HG02763 (cell line): ENCODE measurements around the gene KIF2C.
A peak's percentile ranks its signal among the peaks of the same experiment; 100 is the strongest.
"Not testable (repeated sequence)": the region's sequence is repeated elsewhere in the genome, so short reads cannot be mapped to it uniquely, and the experiment has no call there.

Experiments
- ATAC-seq: cut with Tn5 transposase; IDR thresholded peaks from one replicate; pipeline ENCODE4 v1.9.1; 2021; ENCODE audit warnings: mild to moderate bottlenecking, moderate library complexity; ENCODE audit not compliant: unreplicated experiment

KIF2C gene

DNA sequence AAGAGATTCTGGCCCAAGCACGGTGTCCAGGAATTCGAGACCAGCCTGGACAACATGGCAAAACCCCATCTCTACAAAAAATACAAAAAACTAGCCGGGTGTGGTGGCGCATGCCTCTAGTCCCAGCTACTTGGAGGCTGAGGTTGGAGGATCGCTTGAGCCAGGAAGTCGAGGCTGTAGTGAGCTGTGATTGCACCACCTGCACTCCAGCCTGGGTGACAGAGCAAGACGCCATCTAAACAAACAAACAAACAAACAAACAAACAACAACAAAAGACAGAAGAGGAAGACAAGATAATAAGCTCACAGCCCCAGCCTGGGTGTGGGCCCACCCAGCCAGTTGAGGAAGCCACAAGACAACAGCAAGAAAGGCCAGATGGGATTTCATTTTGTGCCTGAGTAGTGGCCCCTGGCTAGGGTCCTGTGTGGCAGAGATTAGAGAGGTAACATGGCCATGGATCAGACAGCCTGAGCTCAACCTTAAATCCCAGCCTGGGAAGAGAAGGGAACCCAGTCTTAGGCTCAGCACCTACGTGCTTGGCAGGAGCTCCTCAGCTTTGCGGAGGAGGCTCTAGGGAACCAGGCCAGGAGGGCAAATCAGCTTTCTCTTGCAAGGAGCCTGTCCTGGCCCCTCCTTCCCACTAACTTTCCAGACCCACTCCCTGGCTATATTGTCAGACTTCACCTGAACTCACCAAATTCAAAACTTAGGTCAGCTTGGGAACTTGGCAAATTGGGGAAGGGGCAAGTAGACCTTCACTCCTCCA is 53.3 kb downstream of the KIF2C start:
- no peak for ATAC-seq

DNA sequence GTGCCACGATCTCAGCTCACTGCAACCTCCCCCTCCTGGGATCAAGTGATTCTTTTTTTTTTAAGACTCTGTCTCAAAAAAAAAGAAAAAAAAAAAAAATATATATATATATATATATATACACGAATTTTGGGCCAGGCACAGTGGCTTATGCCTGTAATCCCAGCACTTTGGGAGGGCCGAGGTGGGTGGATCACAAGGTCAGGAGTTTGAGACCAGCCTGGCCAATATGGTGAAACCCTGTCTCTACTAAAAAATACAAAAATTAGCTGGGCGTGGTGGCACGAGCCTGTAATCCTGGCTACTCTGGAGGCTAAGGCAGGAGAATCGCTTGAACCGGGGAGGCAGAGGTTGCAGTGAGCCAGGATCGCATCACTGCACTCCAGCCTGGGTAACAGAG is 58.2 kb downstream of the KIF2C start:
- ATAC-seq = not testable (repeated sequence)

DNA sequence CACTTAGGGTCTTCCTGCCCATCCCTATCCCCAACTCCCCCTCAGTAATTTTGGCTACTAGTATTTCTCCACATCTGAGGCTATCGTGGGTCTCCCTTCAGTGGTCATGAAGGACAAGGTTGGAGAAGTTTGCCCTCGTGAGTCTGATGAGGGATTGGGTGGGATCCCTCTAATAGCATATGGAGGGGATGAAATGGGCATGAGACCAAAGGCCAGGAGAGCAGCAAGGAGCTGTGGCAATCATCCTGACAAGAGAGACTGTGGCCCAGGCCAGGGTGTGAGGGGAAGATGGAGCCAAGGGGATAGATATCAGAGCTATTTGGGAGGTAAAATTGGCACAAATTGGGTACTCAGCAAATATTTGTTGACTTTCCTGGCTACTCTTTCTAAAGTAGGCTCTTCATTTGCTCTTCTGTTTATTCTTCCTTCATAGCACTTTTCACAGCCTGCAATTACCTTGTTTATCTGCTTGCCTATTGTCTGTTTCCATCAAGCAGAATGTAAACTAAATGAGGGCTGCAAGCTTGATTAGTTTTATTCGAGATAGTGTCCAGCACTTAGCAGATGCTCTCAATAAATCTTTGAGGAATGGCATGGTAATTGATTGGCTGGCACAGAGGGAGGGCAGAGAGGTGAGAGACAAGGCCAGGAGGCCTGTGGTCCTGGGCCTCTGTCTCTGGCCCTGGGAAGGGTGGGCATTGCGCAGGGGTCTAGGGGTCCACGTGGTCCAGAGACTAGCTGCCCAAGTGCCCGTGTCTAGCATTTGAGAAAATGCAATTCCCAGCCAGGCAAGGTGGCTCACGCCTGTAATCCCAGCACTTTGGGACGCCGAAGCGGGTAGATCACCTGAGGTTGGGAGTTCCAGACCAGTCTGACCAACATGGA is 59.1 kb downstream of the KIF2C start:
- ATAC-seq = no peak

DNA sequence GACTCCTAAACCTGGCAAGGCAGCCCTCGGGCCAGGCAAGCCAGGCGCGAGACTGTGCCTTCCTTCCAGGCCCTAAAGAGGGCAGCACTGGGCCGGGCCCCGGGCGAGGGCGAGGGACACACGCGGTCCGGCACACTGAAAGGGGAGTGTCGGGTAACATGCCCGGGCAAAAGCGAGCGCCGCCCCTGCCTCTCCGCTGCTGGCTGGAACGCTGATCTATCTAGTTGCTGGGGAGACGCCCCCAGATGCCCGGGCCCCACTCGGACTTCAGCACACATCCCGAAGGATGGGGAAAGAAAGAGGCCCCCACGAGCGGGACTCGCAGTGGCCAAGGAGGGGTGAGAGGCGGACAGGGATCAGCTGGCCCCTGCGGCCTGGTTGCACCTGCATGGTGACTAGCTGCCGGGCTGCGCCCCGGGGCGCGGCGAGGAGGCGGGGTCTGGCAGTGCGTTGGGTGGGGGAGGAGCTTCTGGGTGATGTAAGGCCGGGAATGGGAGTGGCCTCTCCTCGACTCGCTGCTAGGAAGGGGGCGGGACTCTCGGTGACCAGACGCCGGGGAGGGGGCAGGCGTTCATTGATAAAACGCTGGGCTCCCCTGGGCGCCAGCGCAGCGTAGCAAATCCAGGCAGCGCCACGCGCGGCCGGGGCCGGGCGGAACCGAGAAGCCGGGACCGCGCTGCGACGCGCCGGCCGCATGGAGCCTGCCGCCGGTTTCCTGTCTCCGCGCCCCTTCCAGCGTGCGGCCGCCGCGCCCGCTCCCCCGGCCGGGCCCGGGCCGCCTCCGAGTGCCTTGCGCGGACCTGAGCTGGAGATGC is 60.3 kb downstream of the KIF2C start, which contains the start of gene PLK3:
TSS of gene PLK3 (plus strand) at position 608 of the 815 bp plus-strand sequence. CDS start at position 695, 87 bp downstream.
- ATAC-seq = peak; percentile 87

DNA sequence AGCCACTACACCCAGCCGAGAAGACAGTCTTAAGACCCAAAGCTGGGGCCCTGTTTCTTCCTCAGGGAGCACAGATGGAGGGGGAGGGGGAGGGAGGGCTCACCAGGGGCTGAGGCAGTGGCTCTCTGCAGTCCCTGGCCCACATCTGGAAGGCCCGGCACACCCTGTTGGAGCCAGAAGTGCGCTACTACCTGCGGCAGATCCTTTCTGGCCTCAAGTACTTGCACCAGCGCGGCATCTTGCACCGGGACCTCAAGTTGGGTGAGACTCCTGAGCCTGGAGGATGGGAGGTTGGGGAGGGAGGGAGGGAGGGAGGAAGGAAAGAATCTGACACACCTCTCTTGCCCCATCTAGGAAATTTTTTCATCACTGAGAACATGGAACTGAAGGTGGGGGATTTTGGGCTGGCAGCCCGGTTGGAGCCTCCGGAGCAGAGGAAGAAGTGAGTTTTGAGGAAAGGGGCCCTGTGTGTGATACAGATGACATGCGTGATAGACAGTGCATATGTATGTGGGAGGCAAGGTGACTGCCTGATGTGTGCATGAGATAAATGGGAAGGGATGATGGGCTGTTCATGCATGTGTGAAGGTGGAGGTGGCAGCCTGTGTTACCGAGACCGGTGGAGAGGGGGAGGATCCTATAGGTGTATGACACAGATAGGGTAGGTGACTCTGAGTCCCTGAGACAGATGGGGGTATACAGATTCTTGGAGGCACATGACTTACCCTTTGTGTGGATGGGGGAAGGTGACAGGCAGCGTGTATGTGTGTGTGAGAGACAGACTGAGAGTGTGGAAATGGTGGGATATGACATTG is 62.1 kb downstream of the KIF2C start:
- no peak for ATAC-seq

DNA sequence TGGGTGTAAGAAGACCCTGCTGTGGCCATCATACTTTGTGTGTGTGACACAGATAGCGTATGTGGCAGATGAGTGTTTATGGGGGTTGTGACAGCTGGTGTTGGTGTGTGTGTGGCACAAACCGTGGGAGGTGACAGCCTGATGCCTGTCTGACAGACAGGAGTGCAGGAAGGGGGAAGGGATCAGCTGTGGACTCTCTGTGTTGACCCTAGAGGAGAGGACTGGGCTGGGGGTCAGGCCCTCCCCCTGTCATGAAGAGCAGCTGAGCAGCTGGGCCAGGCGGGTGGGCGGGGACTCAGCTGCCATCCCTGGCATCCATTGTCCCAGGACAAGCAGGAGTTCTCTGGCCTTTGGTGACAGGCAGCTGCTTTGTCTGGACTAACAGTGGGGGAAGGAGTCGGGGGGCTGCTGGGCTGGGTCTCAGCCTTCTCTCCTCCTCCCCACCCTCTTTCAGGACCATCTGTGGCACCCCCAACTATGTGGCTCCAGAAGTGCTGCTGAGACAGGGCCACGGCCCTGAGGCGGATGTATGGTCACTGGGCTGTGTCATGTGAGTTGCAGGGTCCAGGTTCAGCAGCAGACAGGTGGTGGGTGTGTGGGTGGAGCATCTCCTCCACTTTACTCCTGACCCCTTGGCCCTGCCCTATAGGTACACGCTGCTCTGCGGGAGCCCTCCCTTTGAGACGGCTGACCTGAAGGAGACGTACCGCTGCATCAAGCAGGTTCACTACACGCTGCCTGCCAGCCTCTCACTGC is 62.8 kb downstream of the KIF2C start:
- no peak for ATAC-seq

DNA sequence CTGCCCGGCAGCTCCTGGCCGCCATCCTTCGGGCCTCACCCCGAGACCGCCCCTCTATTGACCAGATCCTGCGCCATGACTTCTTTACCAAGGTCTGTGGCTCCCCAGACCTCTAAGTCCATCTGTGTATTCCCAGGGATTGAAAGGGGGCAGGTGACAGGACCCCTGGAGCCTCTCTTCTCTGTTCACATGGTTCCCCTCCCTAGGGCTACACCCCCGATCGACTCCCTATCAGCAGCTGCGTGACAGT is 63.4 kb downstream of the KIF2C start:
- no peak for ATAC-seq

DNA sequence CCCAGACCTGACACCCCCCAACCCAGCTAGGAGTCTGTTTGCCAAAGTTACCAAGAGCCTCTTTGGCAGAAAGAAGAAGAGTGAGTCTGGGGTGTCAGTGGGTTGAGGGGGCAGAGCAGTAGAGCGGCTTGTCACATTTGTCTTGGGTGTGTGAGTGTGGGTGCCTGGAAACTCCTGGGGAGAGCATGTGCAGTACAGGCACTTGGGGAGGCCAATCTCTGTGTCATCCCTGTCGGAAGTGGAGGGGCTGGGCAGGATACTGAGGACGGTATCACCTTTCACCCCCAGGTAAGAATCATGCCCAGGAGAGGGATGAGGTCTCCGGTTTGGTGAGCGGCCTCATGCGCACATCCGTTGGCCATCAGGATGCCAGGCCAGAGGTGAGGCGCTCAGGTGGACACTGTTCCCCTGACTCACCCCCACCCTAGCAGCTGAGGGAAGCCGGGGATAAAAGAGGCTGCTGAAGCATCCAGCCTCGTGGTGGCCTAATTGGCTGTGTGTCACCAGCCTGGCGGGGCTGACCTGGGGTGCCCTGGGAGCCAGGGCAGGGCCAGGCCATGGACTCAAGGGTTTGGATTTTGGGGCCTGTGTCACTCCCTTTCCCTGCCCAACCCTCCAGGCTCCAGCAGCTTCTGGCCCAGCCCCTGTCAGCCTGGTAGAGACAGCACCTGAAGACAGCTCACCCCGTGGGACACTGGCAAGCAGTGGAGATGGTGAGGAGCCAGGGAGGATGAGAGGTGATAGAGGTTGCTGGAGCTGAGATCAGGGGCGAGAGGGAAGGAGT is 63.9 kb downstream of the KIF2C start:
- ATAC-seq = no peak

DNA sequence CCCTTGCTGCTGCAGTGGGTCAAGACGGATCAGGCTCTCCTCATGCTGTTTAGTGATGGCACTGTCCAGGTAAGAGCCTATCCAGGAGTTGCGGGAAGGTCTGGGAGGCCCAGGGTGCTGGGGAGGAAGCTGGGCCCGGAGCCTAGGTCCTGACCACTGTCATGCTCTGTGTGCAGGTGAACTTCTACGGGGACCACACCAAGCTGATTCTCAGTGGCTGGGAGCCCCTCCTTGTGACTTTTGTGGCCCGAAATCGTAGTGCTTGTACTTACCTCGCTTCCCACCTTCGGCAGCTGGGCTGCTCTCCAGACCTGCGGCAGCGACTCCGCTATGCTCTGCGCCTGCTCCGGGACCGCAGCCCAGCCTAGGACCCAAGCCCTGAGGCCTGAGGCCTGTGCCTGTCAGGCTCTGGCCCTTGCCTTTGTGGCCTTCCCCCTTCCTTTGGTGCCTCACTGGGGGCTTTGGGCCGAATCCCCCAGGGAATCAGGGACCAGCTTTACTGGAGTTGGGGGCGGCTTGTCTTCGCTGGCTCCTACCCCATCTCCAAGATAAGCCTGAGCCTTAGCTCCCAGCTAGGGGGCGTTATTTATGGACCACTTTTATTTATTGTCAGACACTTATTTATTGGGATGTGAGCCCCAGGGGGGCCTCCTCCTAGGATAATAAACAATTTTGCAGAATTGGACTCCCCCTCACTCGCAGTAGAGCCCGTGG is 65.8 kb downstream of the KIF2C start:
- no peak for ATAC-seq

DNA sequence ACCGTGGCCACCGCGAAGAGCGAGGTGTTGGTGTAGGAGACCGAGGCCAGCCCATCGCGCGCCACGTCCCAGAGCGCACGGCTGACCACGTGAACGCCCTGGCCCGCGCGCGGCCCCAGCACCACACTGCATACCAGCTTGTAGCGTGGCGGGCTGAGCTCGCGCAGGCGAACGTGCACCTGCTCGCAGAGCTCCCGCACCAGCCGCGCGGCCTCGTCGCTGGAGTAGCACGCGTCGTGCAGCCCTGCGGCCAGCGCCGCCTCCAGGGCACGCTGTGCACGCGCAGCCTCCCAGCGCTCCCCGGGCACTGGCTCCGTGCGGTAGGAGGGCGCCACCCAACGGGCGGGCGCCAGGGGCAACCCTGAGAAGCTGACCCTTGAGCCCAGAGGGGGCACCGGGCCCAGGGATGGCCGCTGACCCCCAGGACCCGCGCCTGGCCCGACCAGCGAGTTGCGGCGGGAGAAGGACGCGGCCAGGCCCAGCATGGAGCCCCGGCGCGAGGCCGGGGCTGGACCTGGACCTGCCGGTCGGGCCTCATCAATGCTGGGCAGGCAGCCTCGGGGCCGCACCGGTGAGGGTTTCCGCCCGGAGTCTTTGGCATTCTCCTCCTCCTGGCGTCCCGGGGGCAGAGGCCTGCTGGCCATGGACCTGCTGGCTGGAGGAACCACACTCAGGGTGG is 66.5 kb downstream of the KIF2C start:
- no peak for ATAC-seq

DNA sequence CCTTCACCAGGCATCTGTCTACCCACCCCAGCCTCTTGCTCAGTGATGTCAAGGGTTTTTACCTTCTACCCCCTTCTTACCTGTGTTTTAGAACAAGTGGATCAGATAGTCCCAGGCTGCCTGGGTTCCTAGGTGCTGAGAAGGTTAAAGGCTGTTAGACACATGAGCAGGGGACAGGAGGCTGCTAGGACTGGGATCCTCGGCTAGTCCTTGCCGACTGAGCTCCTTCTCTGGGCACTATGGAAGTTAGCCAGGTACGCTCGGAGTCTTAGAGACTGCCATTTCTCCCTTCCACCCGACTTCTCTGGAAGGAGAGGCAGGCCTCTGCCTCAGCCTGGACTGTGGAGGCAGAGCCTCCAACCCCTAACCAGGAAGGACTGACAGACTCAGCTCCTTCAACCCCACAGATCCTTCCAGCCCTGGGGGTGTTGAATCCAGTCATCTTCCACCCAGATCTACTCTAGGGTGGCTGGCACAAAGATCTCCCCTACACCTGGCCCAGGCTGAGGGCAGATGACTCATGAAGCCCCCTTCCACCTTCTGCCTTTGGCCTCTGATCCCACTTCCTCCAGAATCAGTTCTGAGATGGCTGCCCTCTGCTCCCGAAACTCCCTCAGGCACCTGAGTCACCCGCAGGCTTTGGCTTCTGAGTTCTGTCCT is 67.2 kb downstream of the KIF2C start, which contains the start of gene DYNLT4:
TSS of gene DYNLT4 (minus strand) at position 648 of the 660 bp plus-strand sequence. CDS start 683 bp downstream, outside the sequence.
- ATAC-seq = no peak

DNA sequence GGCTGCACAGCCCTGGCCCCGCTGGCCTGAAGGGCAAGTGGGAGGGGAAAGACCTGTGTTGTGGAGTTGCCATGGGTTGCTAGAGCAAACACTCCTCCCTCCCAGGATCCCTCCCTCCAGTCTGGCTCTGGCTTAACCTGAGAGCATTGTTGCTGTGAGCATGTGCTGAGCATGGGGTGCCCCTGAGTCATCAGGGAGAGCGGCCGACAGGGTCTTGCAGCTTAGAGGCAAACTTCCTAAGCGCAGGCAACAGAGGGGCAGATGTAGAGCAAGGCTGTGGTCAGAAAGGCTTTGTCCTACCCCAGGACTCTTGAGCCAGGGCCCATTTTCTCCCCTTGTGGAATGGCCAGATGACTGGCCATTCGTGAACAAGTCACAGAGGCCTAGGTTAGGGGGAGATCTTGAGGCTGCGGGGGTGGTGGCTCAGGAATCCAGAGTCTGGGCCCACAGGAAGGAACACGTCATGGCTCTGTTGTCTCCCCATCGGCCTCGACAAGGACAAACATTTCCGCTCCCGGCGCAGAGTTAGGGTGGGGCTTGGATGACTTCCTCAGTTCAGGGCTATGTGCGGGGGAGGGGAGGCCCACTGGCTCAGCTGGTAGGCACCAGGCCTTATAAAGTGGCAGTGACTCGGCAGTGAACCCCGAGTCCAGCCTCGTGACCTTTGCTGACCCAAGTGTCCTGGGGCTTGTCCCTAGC is 67.9 kb downstream of the KIF2C start:
- ATAC-seq = peak; percentile 33

DNA sequence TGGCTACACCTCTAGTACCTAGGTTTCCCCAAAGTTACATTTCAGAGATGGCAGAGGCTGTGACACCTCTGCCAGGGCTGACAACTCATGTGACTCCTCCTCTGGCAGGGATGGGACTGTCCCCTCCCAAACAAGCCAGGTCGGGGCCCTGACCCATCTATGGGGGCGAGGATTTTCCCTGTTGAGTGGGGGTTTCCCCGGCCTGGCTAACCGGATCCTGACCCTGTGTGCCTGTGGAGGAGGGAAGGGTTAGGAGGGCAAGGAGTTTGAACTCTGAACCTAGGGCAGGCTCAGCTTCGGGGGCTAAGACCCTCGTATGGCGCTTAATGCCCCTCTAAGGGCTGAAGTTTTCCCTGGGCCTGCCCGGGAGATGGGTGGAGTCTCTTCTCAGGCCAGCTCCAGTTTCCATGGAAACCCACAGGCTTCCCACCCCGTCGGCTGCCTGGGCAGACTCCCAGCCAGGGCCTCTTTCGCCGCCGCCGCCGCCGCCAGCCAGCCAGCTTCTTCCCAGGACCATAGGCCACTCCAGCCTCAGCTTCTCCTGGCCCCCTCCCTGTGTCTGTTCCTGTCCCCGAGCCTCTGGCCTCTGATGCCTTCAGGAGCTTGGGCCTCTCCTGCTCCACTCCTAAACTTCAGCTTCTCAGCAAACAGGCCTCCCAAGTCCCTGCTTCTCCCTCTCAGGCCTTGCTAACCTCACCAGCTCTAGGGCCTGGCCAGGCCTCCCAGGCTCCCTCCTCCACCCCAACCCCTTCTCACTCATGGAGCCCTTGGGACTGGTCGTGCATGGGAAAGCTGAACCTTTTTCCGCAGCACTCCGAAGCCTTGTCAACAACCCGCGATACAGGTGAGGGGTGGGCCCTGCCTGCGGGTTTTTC is 68.7 kb downstream of the KIF2C start, which contains the start of gene BTBD19:
TSS of gene BTBD19 (plus strand) at position 461 of the 875 bp plus-strand sequence. CDS start at position 759, 298 bp downstream.
- ATAC-seq = peak; percentile 30

DNA sequence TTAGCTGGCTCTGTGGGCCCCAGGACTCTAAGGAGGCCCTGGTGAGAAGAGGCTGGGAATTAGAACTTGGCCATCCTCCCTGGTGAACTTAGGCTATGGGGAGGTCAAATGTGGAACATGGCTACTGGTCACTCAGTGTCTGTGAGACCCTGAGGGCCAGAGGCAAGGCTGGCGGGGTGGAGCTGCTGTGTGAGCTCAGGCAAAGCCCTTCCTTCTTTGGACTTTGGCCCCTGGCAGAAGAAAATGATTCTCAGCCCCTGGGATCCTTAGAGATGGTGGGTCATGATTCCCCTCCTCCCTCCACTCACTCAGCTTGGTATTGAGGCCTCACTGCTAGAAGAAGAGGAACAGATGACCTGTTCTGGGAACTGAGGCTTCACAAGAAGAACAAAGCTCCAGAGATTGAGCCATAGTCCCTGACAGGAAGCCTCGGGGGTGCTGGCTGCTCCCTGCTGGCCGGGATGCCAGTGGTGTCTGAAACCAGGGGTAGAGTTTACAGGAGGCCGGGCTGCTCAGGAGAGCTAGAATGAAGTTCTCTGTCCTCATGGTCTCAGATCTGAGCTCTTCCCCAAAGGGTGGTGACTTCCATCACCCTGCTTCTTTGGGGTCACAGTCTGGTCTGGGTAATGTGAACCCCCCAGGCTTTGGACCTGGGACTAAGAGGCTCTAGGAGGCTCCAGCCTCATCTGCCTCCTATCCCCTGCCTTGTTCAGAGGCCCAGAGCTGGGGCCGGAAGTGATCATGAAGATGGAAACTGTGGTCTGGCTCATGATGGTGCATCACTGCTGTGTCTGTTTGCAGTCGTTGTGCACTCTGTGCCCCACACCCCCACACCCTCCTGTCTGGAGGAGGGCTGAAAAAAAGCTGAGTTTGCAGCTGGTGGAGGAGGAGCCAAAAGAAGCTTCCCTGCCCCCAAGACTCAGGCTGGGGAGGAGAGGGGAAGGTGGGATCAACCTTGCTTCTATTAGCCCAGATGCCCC is 69.6 kb downstream of the KIF2C start:
- peak; percentile 38 for ATAC-seq
